ENCODE measurements around the gene SCFD2.
"Not testable (repeated sequence)": the region's sequence is repeated elsewhere in the genome, so short reads cannot be mapped to it uniquely, and the experiment has no call there.

SCFD2 gene

DNA sequence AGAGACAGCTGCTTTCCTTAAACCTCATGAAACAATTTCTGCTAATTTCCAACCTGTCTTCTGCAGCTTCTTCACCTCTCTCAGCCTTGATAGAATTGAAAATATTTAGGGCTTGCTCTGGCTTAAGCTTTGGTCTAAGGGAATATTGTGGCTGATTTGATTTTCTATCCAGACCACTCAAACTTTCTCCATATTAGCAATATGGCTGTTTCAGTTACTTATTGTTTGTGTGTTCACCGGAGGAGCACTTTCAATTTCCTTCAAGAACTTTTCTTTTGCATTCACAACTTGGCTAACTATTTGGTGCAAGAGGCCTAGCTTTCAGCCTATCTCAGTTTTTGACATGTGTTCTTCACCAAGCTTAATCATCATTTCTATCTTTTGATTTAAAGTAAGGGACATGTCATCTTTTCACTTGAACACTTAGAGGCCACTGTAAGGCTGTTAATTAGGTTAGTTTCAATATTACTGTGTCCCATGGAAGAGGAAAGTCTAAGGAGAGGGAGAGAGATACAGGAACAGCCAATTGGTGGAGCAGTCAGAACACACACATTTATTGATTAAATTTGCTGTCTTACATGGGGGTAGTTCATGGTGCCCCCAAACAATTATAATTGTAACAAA lies 290.6 kb downstream of the SCFD2 start:
- FAIRE-seq: no peak
- no peak for DNase-seq (ENCODE audit: insufficient read length, low spot score)
- TF ChIP-seq POLR2A (IDR thresholded peaks at IDR 0.05; ENCODE audit: low read depth, low read length): no peak

DNA sequence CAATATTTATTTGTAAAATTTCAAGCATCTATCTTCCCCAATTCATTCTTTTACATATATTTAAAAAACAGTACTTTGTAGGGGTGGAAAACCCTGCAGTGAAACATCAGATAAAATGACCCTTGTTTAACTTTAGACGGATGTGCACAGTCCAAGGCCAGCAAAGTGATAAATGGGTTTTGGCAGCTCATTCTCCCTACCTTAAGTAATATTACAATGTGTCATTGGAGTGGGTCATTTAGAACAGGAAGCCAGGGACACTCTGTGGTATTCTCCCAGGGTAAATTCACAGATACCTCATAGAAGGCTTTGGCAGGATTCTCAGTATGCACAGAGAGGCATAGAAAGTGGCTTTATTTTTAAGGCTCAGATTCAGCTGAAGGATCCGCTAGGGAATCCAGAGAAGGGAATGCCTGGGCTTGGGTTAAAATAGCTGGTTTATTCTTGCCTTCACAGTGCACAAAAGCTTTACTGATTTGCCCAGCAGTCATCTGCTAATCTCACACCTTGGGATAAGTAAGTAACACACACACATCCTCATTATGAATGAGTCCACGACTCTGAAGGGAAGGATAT lies 297.0 kb downstream of the SCFD2 start:
- FAIRE-seq (no peak), DNase-seq (ENCODE audit: insufficient read length, low spot score) (no peak)
- TF ChIP-seq POLR2A (IDR thresholded peaks at IDR 0.05; ENCODE audit: low read depth, low read length): no peak

DNA sequence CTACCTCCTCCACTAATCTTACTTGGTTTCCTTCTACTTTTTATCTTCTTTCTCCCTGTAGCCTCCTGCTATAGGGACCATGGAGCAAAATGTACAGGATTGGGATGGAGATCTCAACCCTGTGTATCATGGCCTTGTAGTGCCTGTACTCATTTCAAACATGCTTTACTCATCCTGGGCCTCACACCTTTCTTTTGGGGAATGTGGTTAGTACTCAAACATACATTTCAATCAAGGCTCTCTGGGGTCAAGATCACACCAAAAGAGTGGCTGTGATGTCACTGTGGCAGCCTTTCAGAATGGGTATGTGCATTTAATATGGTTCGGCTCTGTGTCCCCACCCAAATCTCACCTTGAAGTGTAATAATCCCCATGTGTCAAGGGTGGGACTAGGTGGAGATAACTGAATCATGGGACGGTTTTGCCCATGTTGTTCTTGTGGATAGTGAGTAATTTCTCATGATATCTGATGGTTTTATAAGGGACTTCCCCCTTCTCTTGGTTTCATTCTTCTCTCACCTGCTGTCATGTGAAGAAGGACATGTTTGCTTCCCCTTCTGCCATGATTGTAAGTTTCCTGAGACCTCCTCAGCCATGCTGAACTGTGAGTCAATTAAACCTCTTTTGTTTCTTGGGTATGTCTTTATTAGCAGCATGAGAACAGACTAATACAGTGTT lies 298.6 kb downstream of the SCFD2 start:
- no peak for FAIRE-seq
- DNase-seq (ENCODE audit: insufficient read length, low spot score): no peak
- no peak for TF ChIP-seq POLR2A (IDR thresholded peaks at IDR 0.05; ENCODE audit: low read depth, low read length)

DNA sequence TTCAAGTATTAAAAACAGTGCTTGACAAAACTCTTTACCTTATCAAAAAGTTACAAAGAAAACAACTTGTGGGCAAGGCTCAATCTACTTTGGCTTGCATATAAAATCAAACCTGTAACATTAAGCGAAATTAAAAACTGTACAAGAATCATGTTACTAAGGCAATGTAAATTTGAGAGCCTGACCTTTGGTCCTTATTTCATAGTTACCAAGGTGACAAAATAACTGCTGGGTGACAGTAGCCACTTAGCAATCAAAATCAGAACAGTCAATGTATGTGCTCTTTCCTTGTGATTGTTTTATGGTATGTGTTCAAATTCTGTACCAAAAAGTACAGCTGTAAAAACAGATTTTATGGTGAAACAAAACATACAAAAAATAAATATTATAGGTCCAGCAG lies 299.7 kb downstream of the SCFD2 start:
- FAIRE-seq: no peak
- no peak for TF ChIP-seq POLR2A (IDR thresholded peaks at IDR 0.05; ENCODE audit: low read depth, low read length)
- DNase-seq (ENCODE audit: insufficient read length, low spot score): no peak

DNA sequence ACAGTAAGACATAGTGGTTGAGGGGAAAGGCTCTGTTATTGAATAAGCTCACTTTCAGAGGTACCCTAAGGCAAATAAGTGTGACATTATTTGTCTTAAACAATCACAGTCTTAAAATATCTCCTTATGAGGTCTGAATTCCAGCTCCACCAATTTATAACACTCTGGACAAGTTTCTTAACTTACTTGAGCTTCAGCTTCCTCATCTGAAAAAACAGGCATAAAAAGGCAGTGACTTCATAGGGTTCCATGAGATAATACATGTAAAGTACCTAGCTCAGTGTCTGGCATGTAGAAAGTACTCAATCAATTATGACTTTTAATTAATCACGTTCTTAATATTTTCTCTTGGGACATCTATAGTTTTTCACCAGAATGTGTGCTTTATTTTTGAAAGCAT lies 301.3 kb downstream of the SCFD2 start:
- FAIRE-seq (no peak), DNase-seq (ENCODE audit: insufficient read length, low spot score) (no peak)
- TF ChIP-seq POLR2A (IDR thresholded peaks at IDR 0.05; ENCODE audit: low read depth, low read length): no peak

DNA sequence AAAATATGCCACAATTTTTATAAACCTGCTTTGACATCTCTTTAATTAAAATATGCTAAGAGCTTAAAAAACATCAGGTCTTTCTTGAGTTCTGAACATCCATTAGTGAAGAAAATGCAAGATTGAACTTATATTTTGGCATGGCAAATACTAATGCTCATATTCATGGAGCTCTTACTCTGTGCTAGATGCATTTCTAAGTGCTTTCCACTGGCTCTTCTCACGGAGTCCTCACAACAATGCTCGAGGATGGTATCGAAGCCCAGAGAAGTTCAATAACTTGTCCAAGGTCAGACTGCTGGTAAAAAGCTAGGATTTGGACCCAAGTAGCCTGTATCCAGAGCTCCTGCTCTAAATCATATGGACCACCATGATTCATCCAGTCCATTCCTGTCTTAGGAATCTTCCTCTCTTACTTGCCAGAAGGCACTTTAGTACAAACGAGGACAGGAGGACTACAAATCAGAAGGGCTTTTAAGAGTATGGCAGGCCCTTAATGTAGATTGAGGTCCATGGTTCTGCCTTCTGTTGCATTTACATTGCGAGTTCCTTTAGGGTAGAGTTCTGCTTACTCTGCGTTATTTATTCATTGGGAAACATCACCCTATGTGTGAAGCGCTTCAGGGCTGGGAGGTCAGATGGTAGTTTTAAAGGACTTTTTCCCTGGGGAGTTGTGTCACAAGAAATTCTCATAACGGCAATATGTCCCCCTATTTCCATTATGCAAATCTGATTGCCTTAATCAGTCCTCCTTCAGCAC lies 304.6 kb downstream of the SCFD2 start:
- FAIRE-seq: no peak
- DNase-seq (ENCODE audit: insufficient read length, low spot score): no peak
- no peak for TF ChIP-seq POLR2A (IDR thresholded peaks at IDR 0.05; ENCODE audit: low read depth, low read length)

DNA sequence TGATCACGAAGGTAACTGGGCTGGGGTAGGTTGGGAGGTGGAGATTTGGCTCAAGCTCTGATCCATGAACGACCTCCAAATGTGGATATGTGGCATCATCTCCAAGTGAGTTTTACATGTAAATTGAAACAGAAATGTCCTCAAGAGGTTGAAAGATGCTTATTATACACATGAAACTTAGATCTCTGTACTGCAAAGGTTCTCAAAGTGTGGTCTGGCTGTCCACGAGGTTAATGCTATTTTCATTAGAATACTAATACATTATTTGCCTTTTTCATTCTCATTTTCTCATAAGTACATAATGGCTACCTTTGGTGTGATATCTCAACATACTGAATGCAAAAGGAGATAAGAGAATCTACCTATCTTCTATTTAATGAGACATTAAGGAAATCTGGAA lies 305.6 kb downstream of the SCFD2 start:
- DNase-seq (ENCODE audit: insufficient read length, low spot score) (no peak), FAIRE-seq (no peak)
- TF ChIP-seq POLR2A (IDR thresholded peaks at IDR 0.05; ENCODE audit: low read depth, low read length): no peak

DNA sequence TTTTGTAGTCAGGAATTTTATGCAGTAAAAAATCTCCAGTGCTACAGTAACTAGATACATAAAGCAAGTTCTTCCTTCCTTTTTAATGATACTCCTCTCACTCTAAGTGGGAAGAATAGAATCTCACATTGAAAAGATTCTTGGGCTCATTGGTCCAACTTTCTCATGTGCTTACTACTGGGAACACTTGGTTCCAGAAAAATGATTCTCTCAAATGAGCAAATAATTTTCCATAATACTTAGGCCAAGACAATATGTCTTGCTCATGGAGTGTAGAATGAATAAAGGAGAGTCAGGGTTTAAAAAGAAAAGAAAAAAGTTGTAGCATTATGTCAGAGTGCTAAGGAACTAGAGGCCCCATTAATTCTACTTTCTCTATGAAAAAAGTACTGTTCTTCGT lies 306.0 kb downstream of the SCFD2 start:
- FAIRE-seq (no peak), DNase-seq (ENCODE audit: insufficient read length, low spot score) (no peak)
- no peak for TF ChIP-seq POLR2A (IDR thresholded peaks at IDR 0.05; ENCODE audit: low read depth, low read length)

DNA sequence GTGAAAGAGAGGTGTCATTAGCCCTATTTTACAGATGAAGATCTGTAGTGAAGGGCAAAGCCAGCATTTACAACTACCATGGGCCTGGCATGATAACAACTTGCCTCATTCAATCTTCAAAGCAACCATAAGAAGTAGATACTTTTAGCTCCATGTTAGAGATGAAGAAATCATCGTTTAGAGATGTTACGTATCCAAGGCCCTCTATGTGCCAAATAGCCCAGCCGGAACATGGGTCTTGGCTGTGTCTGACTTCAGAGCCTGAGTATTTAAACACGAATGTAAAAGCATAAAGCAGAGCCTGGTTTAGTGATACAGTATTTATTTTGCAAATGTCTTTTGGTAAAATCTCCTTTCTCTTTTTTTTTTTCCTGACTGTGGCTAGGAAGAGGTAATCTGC lies 306.6 kb downstream of the SCFD2 start:
- DNase-seq (ENCODE audit: insufficient read length, low spot score) (no peak), FAIRE-seq (no peak)
- TF ChIP-seq POLR2A (IDR thresholded peaks at IDR 0.05; ENCODE audit: low read depth, low read length): no peak

DNA sequence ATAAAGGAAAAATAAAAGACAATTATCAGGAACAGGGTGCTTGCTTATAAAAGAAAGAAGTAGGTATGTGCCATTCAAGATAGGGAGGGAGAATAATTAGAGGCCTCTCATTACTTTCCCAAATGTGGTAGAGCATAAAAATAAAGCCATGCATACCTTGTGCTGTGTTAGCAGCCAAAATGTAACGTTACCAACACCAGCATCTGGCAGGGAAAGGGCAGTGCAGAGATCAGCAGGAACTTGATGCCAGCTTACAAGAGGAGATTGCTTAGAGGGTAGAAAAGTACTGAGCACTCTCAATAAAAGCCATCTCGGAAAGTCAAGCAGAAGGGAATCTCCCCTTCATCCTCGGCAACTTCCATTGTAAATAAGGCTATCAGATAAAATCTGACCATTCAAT lies 308.2 kb downstream of the SCFD2 start:
- no peak for DNase-seq (ENCODE audit: insufficient read length, low spot score)
- no peak for FAIRE-seq
- no peak for TF ChIP-seq POLR2A (IDR thresholded peaks at IDR 0.05; ENCODE audit: low read depth, low read length)

DNA sequence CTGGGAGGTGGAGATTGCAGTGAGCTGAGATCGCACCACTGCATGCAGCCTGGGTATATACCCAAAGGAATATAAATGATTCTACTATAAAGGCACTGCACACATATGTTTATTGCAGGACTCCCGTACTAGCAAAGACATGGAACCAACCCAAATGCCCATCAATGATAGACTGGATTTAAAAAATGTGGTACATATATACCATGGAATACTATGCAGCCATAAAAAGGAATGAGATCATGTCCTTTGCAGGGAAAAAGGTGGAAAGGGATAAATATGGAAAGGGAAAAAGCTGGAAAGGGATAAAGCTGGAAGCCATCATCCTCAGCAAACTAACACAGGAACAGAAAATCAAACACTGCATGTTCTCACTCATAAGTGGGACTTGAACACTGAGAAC lies 308.8 kb downstream of the SCFD2 start:
- not testable (repeated sequence) for FAIRE-seq; DNase-seq (ENCODE audit: insufficient read length, low spot score)

DNA sequence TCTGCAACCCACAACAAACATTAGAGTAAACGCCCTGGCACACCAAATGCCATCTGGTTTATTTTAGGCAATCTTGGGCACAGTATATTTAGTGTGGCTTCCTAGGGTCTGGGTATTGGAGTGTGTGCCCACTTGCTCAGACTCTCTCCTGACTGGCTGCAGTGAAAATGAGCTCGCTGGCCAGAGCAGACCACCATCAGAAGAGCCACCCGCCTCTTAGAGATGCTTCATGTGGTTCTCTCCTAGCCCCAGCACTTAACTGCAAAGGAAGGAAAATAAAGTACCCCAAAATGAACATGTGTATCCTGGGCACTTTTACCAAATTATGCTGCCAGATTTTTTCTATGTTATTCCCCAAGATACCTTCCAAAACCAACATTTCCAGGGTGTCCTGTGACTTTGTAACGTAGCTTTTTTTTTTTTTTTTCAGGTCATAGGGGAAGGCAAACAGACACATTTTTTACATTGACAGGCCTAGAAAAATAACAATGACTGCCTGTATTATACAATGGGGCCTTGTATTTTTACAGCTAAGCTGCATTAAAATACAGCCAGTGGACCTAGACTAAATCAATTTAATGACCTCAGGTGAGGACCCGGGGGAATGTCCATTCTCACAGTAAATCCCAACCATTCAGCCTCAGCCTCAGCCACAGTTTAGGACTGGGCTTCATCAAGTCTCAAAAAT lies 310.0 kb downstream of the SCFD2 start:
- no peak for TF ChIP-seq POLR2A (IDR thresholded peaks at IDR 0.05; ENCODE audit: low read depth, low read length)
- DNase-seq (ENCODE audit: insufficient read length, low spot score): no peak
- no peak for FAIRE-seq

DNA sequence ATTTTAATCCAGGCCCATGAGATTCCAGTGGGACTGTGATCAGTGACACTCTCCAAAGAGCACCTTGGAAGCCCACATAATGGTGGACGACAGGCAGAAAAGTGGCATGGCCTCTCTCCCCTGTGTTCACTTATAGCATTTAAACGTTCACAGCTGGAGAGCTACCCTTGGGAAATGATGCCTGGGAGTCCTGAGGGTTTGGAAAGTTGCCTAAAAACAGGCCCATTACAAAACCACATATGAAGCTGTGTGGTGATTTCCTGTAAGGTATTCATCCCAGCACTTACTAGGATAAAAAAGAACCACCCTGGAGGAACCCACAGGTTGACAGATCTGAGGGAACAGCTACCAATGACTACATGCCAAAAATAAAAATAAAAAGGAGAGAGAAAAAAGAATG lies 310.6 kb downstream of the SCFD2 start:
- no peak for TF ChIP-seq POLR2A (IDR thresholded peaks at IDR 0.05; ENCODE audit: low read depth, low read length)
- DNase-seq (ENCODE audit: insufficient read length, low spot score) (peak; percentile 5), FAIRE-seq (peak; percentile 23)

DNA sequence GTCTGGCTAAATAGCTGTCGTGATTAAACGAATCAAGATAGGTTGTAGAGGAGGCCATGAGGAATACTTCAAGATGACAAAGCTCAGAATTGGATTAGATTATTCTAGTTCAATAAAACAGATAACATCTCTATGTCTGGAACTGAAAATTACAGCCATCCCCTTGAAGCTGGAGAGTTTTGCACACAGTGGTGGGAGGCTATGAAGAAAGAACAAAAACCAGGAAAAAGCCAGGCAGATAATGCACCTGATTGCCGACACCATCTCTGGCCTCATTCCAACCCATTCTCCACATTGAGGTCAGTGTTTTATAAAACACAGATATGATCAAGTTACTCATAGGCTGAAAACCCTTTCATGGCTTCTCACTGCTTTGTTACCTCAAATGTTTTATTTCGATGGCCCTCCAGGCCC lies 315.5 kb downstream of the SCFD2 start:
- FAIRE-seq (no peak), DNase-seq (ENCODE audit: insufficient read length, low spot score) (no peak)
- TF ChIP-seq POLR2A (IDR thresholded peaks at IDR 0.05; ENCODE audit: low read depth, low read length): no peak
